Fibroblast of the conjunctiva (primary cell): ENCODE measurements around the gene TMBIM6.
"Not testable (repeated sequence)": the region's sequence is repeated elsewhere in the genome, so short reads cannot be mapped to it uniquely, and the experiment has no call there.

Experiments
- DNase-seq: peaks from one replicate; pipeline ENCODE4 v3.0.0-alpha.2; 2010; ENCODE audit warnings: low read depth

TMBIM6 gene

GRCh38 chr12:49777341-49777740, 36.0 kb downstream of the TMBIM6 start:
- no peak for DNase-seq

- DNase-seq, result no peak
Measured at GRCh38 chr12:49777800-49778748, 36.7 kb downstream of the TMBIM6 start.

- DNase-seq, result no peak
Measured at GRCh38 chr12:49779581-49779980, 38.2 kb downstream of the TMBIM6 start.

- DNase-seq, result not testable (repeated sequence)
Measured at GRCh38 chr12:49780914-49781313, 39.6 kb downstream of the TMBIM6 start.

- peak; percentile 75 for DNase-seq
Measured at GRCh38 chr12:49783917-49784676, 42.7 kb downstream of the TMBIM6 start.

- DNase-seq, result no peak
Measured at GRCh38 chr12:49784756-49785409, 43.5 kb downstream of the TMBIM6 start.

GRCh38 chr12:49787672-49788071, 46.3 kb downstream of the TMBIM6 start:
- no peak for DNase-seq

GRCh38 chr12:49789992-49790391, 48.6 kb downstream of the TMBIM6 start:
- DNase-seq, result no peak

- DNase-seq, result no peak
Measured at GRCh38 chr12:49790741-49791555, 49.6 kb downstream of the TMBIM6 start.

GRCh38 chr12:49791700-49792099, 50.3 kb downstream of the TMBIM6 start:
- no peak for DNase-seq

GRCh38 chr12:49792181-49792970, 51.0 kb downstream of the TMBIM6 start:
- no peak for DNase-seq

- no peak for DNase-seq
Measured at GRCh38 chr12:49792976-49793580, 51.7 kb downstream of the TMBIM6 start.

GRCh38 chr12:49793620-49794019, 52.3 kb downstream of the TMBIM6 start:
- no peak for DNase-seq

GRCh38 chr12:49794021-49794420, 52.7 kb downstream of the TMBIM6 start:
- no peak for DNase-seq

- DNase-seq, result no peak
Measured at GRCh38 chr12:49794811-49795653, 53.7 kb downstream of the TMBIM6 start.

GRCh38 chr12:49795654-49796105, 54.3 kb downstream of the TMBIM6 start:
- no peak for DNase-seq

- DNase-seq, result no peak
Measured at GRCh38 chr12:49796155-49796554, 54.8 kb downstream of the TMBIM6 start.

- DNase-seq, result no peak
Measured at GRCh38 chr12:49796606-49797448, 55.5 kb downstream of the TMBIM6 start.

GRCh38 chr12:49797449-49797776, 56.1 kb downstream of the TMBIM6 start:
- no peak for DNase-seq
